Posterior cingulate gyrus (tissue), 11 donors: Measurements from ENCODE around the gene WNK4.
"Not testable (repeated sequence)": the region's sequence is repeated elsewhere in the genome, so short reads cannot be mapped to it uniquely, and the experiment has no call there.

Source experiments
- DNase-seq, 10 donors: peaks; one replicate each; pipeline versions ENCODE4 v3.0.0 to v3.0.0-alpha.2; 2020 to 2021; ENCODE audit warnings: mixed read lengths in 3 of 10
- intact Hi-C: fragments of 100-400 bp; cut with DNase I; formaldehyde crosslinking; loops from one replicate; pipeline ENCODE4 v1.15.1; 2023

WNK4 gene

DNA sequence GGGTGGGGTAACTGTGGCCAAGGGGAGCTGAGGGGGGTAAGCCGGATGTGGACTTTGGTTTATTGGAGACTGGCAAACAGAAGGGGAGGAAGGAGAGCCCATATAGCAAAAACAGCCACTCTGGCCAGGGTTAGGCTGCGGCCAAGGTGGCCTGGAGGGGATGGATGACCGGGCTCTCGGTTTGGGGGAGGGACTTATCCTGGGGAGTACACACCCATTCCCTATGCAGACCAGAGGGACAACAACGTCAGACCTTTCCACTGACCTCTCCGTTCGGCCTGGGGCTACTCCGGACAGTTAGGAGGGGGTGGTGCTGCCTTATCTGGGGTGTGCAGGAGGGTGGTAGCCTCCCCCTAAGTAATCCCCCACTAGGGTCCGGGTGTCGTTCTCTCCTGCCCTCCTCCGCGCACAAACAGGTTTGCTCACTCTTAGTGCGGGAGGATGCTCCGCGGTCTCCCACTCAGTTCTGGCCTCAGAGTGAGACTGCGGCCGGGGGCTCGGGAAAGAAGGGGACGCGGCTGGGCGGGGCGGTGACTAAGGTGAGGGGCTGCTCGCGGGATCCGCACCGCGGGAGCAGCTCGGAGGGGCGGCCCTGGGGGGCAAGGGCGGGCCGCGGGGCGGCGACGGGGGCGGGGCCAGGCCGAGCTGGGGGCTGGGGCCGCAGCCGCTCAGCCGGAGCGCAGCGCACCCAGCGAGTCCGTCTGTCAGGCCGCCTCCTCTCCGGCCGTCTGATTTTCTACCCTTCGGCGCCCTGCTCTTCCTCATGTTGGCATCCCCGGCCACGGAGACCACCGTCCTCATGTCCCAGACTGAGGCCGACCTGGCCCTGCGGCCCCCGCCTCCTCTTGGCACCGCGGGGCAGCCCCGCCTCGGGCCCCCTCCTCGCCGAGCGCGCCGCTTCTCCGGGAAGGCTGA lies at the start of gene WNK4:
WNK4 (plus strand) TSS at position 675 of the 915 bp plus-strand sequence; CDS start at position 764, 89 bp downstream.
- peak in 1 of 10 donors; percentile 74 for DNase-seq
- intact Hi-C loops = no loop called here

DNA sequence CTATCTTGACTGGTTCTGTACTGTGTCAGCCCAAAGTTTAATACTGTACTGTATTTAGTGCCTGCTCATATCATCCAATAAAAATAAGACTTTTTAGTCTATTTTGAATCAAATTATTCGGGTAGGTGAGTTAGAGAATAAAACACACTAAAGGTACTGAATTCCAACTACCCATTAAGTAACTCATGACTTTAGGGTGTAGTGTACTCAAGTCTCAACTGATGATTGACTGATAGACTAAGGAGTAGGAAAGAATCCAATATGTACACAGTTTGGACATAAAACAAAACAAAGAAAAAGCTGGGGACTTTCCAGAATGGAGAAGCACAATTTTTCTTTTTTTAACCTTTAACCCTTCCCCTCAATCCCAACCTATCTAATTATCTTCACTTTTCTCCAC lies 39.7 kb upstream of the WNK4 start:
- DNase-seq = no peak
- intact Hi-C loops = no loop called here

DNA sequence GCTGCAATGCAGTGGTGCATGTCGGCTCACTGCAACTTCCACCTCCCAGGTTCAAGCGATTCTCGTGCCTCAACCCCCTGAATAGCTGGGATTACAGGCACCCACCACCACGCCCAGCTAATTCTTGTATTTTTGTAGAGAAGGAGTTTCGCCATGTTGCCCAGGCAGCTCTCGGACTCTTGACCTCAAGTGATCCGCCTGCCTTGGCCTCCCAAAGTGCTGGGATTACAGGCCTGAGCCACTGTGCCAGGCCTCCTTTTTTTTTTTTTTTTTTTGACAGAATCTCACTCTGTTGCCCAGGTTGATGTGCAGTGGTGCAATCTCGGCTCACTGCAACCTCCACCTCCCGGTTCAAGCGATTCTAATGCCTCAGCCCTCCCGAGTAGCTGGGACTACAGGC lies 37.5 kb upstream of the WNK4 start:
- DNase-seq, intact Hi-C loops: not testable (repeated sequence)

DNA sequence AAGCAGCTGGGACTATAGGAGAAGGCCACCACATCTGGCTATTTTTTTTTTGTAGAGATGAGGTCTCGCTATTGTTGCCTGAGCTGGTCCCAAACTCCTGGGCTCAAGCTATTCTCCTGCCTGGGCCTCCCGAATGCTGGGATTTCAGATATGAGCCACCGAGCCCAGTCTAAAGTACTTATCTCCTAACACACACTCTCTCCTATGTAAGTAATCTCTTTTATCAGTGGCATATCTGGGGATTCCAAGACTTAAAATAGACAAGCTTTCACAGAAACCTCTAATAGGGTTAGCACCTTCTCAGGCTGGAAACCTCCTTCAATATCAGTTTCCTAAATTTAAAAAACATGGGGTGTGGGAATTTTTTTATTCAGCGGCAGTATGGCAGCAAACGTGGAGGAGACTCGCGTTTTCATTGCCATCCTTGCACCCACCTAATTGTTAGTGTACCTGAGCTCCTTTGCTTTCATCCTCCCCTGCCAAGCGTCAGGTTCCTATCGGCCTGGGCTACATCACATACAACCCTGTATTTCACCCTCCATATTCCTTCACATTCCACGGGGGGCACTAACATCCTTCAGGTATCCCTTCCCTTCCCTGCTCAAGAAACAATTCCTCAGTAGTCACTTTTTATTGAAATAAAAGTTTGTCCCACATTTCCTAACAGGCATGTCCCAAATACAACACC lies 36.7 kb upstream of the WNK4 start:
- intact Hi-C loops = no loop called here
- DNase-seq = no peak

DNA sequence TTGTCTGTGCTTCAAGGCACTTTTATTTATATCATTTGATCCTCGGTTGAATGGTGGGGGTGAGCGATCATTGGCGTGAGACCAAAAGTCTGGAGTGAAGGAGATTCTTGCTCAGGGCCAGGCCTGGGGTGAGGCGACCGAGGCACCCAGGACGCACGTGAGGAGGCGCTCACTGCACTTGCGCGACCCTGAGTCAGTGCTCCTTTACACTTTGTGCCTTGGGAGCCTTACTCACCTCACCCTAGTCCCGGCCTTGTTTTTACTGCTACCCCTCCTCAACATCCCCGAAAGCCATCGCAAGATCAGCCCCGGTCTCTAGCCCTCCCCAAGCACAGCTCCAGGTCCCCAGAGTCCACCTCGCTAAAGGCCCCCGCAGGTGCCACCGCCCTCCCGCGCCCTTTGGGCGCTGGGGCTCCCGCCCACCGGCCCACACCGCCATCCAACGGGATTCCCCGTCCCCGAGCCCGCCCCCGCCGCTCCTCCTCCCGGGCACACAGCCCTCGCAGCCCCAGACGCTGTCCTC lies 36.1 kb upstream of the WNK4 start:
- peak in 7 of 10 donors; percentile 38 to 84 (median 44) for DNase-seq
- intact Hi-C loops = no loop called here

DNA sequence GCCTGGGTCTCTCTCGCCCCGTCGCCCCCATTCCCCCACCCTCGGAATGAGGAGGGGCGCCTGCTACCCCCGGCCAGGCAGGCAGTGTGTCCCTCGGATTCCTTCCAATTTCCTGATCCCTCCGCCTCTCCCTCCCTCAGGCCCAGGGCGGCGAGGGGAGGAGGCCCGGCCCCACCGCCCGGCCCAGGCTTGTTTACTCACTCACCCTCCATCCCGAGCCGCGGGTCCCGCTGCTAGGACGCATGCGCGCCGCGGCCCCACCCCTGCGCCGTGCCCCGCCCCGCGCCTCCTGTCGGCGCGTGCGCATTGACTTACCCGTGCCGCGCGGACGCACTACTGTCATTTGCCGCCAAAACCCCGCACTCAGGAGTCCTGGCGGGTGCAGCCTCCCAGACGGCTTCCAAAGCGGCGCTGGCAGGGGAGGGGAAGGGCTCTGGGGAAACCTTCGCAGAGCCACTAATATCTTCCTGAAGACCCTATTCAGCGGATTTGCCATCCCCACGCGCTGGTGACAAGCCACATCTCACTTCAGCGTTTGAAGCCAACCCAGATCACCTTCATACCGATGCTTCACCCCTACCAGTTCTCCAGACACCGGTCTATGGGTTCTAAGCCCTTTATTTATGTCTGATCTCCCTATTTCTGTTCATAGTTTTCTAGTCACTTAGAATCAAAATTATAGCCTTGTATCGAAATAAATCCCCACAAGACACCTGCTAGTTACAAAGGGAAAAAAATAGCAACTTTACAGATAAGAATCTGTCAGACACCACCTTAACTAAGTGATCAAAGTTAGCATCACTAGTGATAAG lies 35.4 kb upstream of the WNK4 start, which contains the start of gene EZH1:
EZH1 (minus strand) TSS at position 235 of the 812 bp plus-strand sequence. CDS start 16,099 bp downstream, outside the sequence.
- DNase-seq = peak; percentile 81 to 98 (median 88)
- intact Hi-C loops = no loop called here

DNA sequence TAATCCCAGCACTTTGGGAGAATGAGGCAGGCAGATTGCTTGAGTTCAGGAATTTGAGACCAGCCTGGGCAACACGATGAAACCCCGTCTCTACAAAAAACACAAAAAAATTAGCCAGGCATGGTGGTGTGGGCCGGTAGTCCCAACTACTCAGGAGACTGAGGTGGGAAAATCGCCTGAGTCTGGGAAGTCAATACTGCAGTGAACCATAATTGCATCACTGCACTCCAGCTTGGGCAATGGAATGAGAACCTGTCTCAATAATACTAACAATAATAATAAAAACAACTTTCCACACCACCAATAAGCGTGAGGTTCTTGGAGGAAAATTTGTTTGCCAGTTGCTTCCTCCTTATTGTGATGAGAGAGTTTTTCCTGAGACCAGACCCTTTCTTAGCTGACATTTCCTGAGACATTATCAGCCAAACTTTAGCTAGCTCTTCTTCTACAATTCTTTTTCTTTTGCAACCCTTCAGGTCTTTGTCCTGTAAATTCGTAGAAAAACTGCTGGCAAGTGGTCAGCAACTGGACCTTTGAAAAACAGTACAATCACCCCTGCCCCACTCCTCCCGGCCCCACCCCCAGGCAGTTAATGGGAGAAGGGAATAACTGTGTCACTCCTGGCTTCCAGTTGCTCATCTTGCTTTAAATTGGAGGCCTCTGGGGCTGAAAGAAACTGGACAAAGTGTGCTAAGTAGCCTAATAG lies 32.1 kb upstream of the WNK4 start:
- DNase-seq = no peak
- intact Hi-C loops = no loop called here

DNA sequence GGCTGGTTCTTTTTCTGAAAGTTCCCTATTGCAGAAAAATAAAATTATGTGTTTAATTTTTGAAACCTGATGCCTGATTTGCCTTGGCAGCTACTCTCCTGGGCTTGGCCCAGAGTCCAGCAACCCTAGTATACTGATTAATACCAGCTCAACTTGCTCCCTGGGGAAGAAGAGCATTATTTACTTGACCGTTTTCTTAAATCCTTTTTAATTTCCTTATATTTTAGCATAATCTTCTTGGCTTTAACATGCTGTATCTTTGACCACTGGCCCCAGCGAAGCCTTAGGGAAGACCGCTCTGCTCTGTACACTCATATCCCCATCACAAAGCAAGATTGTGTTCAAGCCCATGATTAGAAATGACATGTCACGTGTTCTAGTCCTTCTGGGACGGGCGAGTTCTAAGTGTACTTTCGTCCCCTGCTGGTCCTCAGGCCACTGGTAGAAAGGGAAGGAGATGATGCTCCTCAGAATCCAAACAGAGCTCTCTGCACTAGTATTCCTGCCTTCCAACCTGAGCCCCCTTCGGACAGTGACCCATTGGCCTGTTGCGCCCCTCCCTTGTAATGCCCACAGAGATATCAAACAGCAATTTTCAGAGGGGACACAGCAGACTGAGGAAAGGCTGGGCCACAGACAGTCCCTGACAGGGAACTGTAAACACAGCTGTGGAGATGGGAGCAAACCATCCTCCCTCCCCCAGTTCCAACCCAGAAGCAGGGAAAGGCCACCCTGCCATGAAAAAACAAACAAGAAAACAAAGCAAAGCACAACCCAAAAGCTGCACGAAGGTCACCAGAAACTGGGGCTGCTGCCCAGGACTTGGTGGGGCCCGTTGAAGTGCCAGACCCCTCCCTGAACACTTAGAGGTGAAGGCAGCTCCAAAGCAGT lies 31.3 kb upstream of the WNK4 start:
- intact Hi-C loops = no loop called here
- no peak for DNase-seq

DNA sequence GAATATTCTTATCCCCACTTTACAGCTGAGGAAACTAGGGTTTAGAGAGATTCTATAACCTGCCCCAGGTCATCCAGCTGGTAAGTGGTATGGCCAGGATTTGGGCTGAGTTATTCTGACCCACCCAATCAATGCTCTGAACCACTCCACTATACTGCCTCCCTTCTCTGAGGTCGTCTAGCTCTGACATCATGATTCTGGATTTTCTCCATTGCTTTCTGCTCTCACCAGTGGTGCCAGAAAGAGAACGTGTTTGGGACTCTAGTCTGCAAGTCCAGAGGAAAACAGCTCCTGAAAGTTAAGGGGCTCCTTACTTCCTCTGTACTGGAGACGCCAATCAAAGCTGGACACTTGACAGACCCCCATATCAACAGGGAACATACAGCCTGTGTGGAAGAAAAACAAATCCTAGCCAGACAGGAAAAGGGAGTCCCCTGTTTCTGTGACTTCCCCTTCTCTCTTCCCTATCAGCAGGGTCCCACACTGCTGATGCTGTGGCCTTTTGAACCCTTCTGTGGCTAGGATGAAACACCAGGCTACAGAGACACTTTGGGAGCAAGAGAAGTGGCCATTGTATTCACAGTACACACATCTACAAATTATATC lies 29.6 kb upstream of the WNK4 start:
- intact Hi-C loops = no loop called here
- DNase-seq = no peak

DNA sequence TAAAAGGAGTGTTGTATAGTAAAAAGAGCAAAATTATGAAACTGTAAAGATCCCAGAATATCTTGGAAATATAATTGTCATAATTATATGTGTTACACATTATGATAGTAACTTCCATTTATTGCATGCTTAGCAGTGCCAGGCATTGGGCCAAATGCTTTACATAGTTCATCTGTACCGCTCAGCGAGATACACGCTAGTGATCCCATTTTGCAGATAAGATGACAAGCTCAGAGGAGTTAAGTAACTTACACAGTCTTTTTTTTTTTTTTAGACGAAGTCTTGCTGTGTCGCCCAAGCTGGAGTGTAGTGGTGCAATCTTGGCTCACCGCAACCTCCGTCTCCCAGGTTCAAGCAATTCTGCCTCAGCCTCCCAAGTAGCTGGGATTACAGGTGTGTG lies 28.8 kb upstream of the WNK4 start:
- intact Hi-C loops = no loop called here
- DNase-seq = no peak

DNA sequence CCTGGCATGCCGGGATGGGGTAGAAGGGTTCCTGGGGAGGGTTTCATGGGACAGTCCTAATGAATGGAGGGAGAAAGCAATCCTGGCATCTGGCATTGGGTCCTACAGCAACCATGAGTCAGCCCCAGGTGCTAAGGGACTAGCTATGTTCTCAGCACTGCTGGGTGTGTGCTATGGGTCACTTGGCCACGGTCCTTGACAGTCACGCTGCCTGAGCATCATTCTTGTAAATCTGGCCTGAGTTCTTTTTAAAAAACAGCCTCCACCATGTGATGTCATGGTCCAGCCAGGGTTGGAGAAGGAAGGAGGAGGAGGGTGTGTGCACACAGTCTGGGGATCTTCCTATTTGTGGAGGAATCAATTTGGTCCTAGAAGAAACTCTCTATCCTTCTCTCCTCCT lies 25.6 kb upstream of the WNK4 start:
- intact Hi-C loops = no loop called here
- no peak for DNase-seq

DNA sequence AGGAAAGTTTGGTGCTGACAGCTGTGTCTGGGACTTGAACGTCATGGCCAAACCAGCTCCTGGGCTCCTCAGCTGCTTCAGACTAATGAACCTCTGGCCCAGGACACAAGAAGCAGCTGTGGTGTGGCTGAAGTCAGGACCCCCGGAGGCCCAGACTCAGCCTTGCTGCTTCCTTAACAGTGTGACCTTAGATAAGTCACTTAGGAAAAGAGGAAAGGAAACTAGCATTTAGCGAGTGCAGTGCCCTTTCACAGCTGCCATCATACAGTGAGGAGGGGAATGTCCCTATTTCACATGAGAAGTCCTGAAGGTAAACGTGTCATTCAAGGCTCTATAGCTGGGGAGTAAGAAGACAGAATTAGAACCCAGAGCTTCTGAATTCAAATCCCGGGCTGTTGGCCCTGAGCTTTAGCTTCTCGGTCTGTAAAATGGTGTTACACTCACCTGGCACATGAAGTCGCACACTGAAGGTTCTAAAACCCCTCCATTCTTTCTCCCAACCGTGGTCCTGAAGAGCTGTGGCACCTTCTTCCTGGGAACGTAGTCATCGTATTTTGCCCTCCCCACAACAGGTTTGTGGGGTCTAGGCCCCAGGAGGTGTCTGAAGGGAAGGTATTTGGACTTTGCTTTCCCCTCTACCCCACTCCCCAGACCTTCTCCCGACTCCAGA lies 20.3 kb upstream of the WNK4 start:
- intact Hi-C loops = no loop called here
- DNase-seq = no peak

DNA sequence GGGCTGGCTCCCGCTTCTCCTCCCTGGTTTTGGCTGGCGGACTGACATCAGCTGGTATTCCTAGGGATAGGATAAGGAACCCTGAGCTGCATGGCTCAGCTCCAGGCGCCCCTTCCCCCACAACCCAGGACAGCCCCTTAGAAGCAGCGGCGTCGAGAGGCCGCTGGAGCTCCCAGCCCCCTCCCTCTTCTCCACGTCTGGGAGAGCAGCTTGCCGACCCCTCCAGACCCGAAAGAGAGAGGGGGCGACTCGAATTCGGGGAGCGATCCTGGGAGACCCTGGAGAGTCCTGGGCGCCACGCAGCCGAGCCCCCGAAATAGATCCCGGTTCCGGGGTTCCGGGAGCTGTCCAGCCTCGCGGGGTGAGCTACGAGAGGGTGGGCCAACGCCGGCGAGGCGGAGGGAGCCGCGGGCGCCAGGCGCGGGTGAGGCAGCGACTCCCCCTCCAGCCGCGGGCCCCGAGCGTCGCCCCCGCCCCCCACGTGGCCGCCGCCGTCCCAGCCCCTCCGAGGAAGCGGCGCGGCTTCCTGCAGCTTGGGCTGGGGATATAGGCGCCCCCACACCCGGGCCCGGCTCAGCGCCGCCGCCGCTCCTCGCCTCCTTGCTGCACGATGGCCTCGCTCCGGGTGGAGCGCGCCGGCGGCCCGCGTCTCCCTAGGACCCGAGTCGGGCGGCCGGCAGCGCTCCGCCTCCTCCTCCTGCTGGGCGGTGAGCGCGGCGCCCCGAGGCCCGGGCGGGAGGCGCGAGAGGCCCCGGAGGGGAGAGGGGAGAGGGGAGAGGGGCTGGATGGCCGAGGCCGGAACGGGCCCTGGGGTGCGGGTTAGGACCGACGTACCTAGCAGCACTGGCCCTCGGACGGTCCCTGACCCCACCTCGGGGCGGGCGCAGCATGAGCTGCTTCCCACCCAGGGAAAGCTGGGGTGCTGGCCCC lies 19.5 kb upstream of the WNK4 start, which contains the start of gene RAMP2:
RAMP2 (plus strand) TSS at position 576 of the 930 bp plus-strand sequence; CDS start at position 611, 35 bp downstream.
- DNase-seq = peak in 2 of 10 donors; percentile 76 to 85
- intact Hi-C loops = no loop called here

DNA sequence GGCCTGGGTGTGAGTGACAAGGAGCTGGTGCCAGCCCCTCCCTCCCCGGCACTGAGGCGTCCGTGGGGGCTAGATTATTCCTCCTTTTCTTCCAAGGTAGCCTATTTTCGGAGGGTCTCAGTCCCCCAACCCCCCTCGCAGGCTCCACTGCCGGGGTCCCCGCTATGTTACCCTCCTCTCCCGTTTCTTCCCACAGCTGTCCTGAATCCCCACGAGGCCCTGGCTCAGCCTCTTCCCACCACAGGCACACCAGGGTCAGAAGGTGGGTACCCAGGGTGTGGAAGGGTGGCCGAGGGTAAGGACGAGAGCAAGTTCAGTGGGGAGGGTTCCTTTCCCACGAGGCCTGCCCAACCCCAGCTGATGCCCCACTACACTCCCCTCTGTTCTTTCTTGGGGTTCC lies 18.8 kb upstream of the WNK4 start:
- intact Hi-C loops = no loop called here
- DNase-seq = no peak

DNA sequence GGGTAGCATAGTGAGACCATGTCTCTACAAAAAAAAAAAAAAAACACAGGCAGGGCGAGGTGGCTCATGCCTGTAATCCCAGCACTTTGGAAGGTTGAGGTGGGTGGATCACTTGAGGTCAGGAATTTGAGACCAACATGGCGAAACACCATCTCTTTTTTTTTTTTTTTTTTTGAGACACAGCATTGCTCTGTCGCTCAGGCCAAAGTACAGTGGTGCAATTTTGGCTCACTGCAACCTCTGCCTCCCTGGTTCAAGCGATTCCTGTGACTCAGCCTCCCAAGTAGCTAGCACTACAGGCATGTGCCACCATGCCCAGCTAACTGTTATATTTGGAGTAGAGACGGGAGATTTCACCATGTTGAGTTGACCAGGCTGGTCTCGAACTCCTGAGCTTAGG lies 14.3 kb upstream of the WNK4 start:
- intact Hi-C loops = no loop called here
- no peak for DNase-seq

DNA sequence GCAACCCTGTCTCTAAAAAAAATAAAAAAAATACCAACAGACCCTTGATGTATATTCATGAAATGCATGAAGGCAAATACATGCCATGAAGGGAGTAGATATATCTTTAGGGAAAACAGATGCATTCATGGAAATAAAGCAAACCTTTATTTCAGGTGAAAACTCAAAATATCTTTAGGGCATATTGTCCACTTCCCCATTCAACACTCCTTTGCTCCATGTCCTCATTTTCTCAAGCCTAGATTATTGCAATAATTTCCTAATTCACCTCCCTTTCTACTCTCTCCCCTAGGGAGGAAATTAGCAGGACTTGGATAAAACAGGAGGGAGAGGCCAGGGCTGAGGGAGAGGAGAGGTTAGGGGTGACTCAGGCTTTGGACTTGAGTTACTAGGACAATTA lies 12.9 kb upstream of the WNK4 start:
- no peak for DNase-seq
- intact Hi-C loops = no loop called here

DNA sequence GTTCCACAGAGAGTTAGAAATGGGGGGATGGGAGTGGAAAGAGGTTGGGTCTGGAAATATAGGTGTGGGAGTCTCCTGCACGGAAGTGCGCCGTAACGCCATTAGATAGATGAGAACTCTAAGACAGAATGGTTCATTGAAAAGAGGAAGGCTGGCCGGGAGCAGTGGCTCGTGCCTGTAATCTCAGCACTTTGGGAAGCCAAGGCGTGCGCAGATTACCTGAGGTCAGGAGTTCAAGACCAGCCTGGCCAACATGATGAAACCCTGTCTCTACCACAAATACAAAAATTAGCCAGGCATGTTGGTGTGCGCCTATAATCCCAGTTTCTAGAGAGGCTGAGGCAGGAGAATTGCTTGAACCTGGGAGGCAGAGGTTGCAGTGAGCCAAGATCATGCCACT lies 12.4 kb upstream of the WNK4 start:
- DNase-seq, intact Hi-C loops: not testable (repeated sequence)
